ENCODE results near the gene PITX2.

Gene PITX2

GRCh38 chr4:110628663-110629213 lies 5.9 kb upstream of the PITX2 start:
- no peak overlapping the region for H3K4me3 ChIP-seq (ENCODE audit: low read depth, low read length)
- TF ChIP-seq CTCF (IDR thresholded peaks at IDR 0.05; ENCODE audit: low read depth, low read length, missing control alignments), result no peak
- DNase-seq (ENCODE audit: low read depth), result no peak

- H3K4me3 ChIP-seq (ENCODE audit: low read depth, low read length), result no peak overlapping the region
- TF ChIP-seq CTCF (IDR thresholded peaks at IDR 0.05; ENCODE audit: low read depth, low read length, missing control alignments), result no peak
- DNase-seq (ENCODE audit: low read depth), result no peak
Measured at GRCh38 chr4:110627977-110628662, 5.2 kb upstream of the PITX2 start.

- no peak for DNase-seq (ENCODE audit: low read depth)
- no peak for TF ChIP-seq CTCF (IDR thresholded peaks at IDR 0.05; ENCODE audit: low read depth, low read length, missing control alignments)
- H3K4me3 ChIP-seq (ENCODE audit: low read depth, low read length), result no peak overlapping the region
Measured at GRCh38 chr4:110626532-110627153, 3.8 kb upstream of the PITX2 start.

GRCh38 chr4:110625576-110626257 lies 2.8 kb upstream of the PITX2 start:
- no peak for DNase-seq (ENCODE audit: low read depth)
- no peak overlapping the region for H3K4me3 ChIP-seq (ENCODE audit: low read depth, low read length)
- no peak for TF ChIP-seq CTCF (IDR thresholded peaks at IDR 0.05; ENCODE audit: low read depth, low read length, missing control alignments)

- no peak for TF ChIP-seq CTCF (IDR thresholded peaks at IDR 0.05; ENCODE audit: low read depth, low read length, missing control alignments)
- no peak for DNase-seq (ENCODE audit: low read depth)
Measured at GRCh38 chr4:110624904-110625494, 2.1 kb upstream of the PITX2 start.

GRCh38 chr4:110624398-110624780 lies 1.5 kb upstream of the PITX2 start:
- TF ChIP-seq CTCF (IDR thresholded peaks at IDR 0.05; ENCODE audit: low read depth, low read length, missing control alignments), result no peak
- no peak for DNase-seq (ENCODE audit: low read depth)
- no peak overlapping the region for H3K4me3 ChIP-seq (ENCODE audit: low read depth, low read length)

More at GRCh38 chr4:110624904-110625494, 2.1 kb upstream of the PITX2 start:
- no peak overlapping the region for H3K4me3 ChIP-seq (ENCODE audit: low read depth, low read length)

Data from GM12864 (cell line).